Vagina (tissue), 2 donors: ENCODE measurements around the gene CHP1. TPM values are rescaled to one million over a fixed set of nuclear protein-coding genes. Genes with fewer than 3 reads are reported as not detected.
"Not testable (repeated sequence)": the region's sequence is repeated elsewhere in the genome, so short reads cannot be mapped to it uniquely, and the experiment has no call there.

Experiments used
- DNase-seq, 2 donors: peaks; one replicate each; pipeline ENCODE4 v3.0.0-alpha.2; 2017; ENCODE audit errors: extremely low spot score in 2 of 2
- H3K27ac ChIP-seq: fragments of 200-600 bp; sonication (generic); one replicate; pipeline ENCODE4 v1.5.1; 2019
- H3K27me3 ChIP-seq: fragments of 200-600 bp; sonication (generic); one replicate; pipeline ENCODE4 v1.5.1; 2019
- H3K36me3 ChIP-seq, 2 donors: fragments of 200-600 bp; sonication (generic); one replicate each; pipeline ENCODE4 v1.5.1; 2017 to 2019
- H3K4me1 ChIP-seq: fragments of 200-600 bp; sonication (generic); one replicate; pipeline ENCODE4 v1.5.1; 2019
- H3K4me3 ChIP-seq, 2 donors: fragments of 200-600 bp; sonication (generic); 1 replicate in 1 of 2; 2 replicates in 1 of 2; pipeline ENCODE4 v1.5.1; 2016 to 2019
- H3K9me3 ChIP-seq: fragments of 200-600 bp; sonication (generic); one replicate; pipeline ENCODE4 v1.5.1; 2019
- CTCF ChIP-seq, 3 experiments: fragments of 450-650 bp in 2 of 3; fragments of 200-600 bp in 1 of 3; sonication (generic) in 1 of 3; IDR thresholded peaks; one replicate each; pipeline ENCODE4 v1.5.1; 2017 to 2019; ENCODE audit warnings: antibody characterized with exemption in 3 of 3, mild to moderate bottlenecking in 2 of 3, moderate library complexity in 2 of 3
- POLR2A ChIP-seq, 2 donors: fragments of 450-650 bp; IDR thresholded peaks; one replicate each; pipeline ENCODE4 v1.6.1; 2017; ENCODE audit warnings: antibody characterized with exemption in 2 of 2, mild to moderate bottlenecking in 2 of 2, moderate library complexity in 2 of 2
- POLR2AphosphoS5 ChIP-seq, 2 donors: sonication (generic); formaldehyde crosslinking; IDR thresholded peaks; one replicate each; pipeline ENCODE4 v1.9.0; 2017; ENCODE audit warnings: antibody characterized with exemption in 2 of 2, mild to moderate bottlenecking in 2 of 2, low read depth in 1 of 2; ENCODE audit not compliant: insufficient read depth in 1 of 2
- intact Hi-C: fragments of 100-400 bp; cut with DNase I; formaldehyde crosslinking; loops from one replicate; pipeline ENCODE4 v1.15.1; 2023
- total RNA-seq: library from RNA; depleted of rRNA; stranded (reverse); fragments of >200 nt; gene quantifications from one replicate; pipeline ENCODE4 v1.2.3, GENCODE V29; 2016

CHP1 gene
- total RNA-seq, 1 donor from 2014 or later: 119 TPM

GRCh38 chr15:41254560-41254959 lies 23.5 kb downstream of the CHP1 start:
- H3K36me3 ChIP-seq: peaks cover 0 to 7% of the 10 kb centered on the region in 2 donors
- no peaks in the 10 kb centered on the region for H3K4me1 ChIP-seq
- DNase-seq: no peak
- intact Hi-C loops: no loop called here
- no peak overlapping the region for H3K27ac ChIP-seq
- no peaks in the 10 kb centered on the region for H3K9me3 ChIP-seq
- H3K4me3 ChIP-seq: no peak overlapping the region
- TF ChIP-seq CTCF (IDR thresholded peaks at IDR 0.05) (no peak), POLR2A (IDR thresholded peaks at IDR 0.05) (no peak), POLR2AphosphoS5 (IDR thresholded peaks at IDR 0.05; ENCODE audit: insufficient read depth in 1 of 2, low read depth in 1 of 2) (no peak)
- no peaks in the 10 kb centered on the region for H3K27me3 ChIP-seq

- H3K9me3 ChIP-seq: no peaks in the 10 kb centered on the region
- TF ChIP-seq CTCF (IDR thresholded peaks at IDR 0.05) (no peak), POLR2A (IDR thresholded peaks at IDR 0.05) (no peak), POLR2AphosphoS5 (IDR thresholded peaks at IDR 0.05; ENCODE audit: insufficient read depth in 1 of 2, low read depth in 1 of 2) (no peak)
- H3K36me3 ChIP-seq: peaks cover 0 to 12% of the 10 kb centered on the region in 2 donors
- no peaks in the 10 kb centered on the region for H3K27me3 ChIP-seq
- intact Hi-C loops: no loop called here
- no peak overlapping the region for H3K27ac ChIP-seq
- no peak overlapping the region for H3K4me3 ChIP-seq
- H3K4me1 ChIP-seq: no peaks in the 10 kb centered on the region
- no peak for DNase-seq
Observed at GRCh38 chr15:41256103-41256502, 25.0 kb downstream of the CHP1 start.

GRCh38 chr15:41256577-41257038 lies 25.5 kb downstream of the CHP1 start:
- no peak overlapping the region for H3K4me3 ChIP-seq
- H3K27ac ChIP-seq: no peak overlapping the region
- no peaks in the 10 kb centered on the region for H3K27me3 ChIP-seq
- peaks cover 0 to 13% of the 10 kb centered on the region in 2 donors for H3K36me3 ChIP-seq
- H3K9me3 ChIP-seq: no peaks in the 10 kb centered on the region
- no peak for DNase-seq
- intact Hi-C loops: no loop called here
- H3K4me1 ChIP-seq: no peaks in the 10 kb centered on the region
- no peak for TF ChIP-seq POLR2A (IDR thresholded peaks at IDR 0.05)
- TF ChIP-seq POLR2AphosphoS5 (IDR thresholded peaks at IDR 0.05; ENCODE audit: insufficient read depth in 1 of 2, low read depth in 1 of 2): no peak
- no peak for TF ChIP-seq CTCF (IDR thresholded peaks at IDR 0.05)

GRCh38 chr15:41258750-41259471 lies 27.8 kb downstream of the CHP1 start:
- no peak overlapping the region for H3K27ac ChIP-seq
- peaks cover 2 to 24% of the 10 kb centered on the region in 2 donors for H3K36me3 ChIP-seq
- H3K27me3 ChIP-seq: no peaks in the 10 kb centered on the region
- H3K9me3 ChIP-seq: no peaks in the 10 kb centered on the region
- intact Hi-C loops: no loop called here
- TF ChIP-seq POLR2A (IDR thresholded peaks at IDR 0.05): no peak
- TF ChIP-seq POLR2AphosphoS5 (IDR thresholded peaks at IDR 0.05; ENCODE audit: insufficient read depth in 1 of 2, low read depth in 1 of 2): no peak
- no peak for TF ChIP-seq CTCF (IDR thresholded peaks at IDR 0.05)
- DNase-seq: no peak
- no peak overlapping the region for H3K4me3 ChIP-seq
- no peaks in the 10 kb centered on the region for H3K4me1 ChIP-seq

GRCh38 chr15:41259546-41260189 lies 28.6 kb downstream of the CHP1 start:
- peaks cover 2 to 29% of the 10 kb centered on the region in 2 donors for H3K36me3 ChIP-seq
- no peak overlapping the region for H3K27ac ChIP-seq
- H3K9me3 ChIP-seq: no peaks in the 10 kb centered on the region
- H3K27me3 ChIP-seq: no peaks in the 10 kb centered on the region
- TF ChIP-seq POLR2AphosphoS5 (IDR thresholded peaks at IDR 0.05; ENCODE audit: insufficient read depth in 1 of 2, low read depth in 1 of 2): no peak
- no peak for TF ChIP-seq CTCF (IDR thresholded peaks at IDR 0.05)
- no peak for TF ChIP-seq POLR2A (IDR thresholded peaks at IDR 0.05)
- DNase-seq: no peak
- intact Hi-C loops: no loop called here
- H3K4me3 ChIP-seq: no peak overlapping the region
- no peaks in the 10 kb centered on the region for H3K4me1 ChIP-seq

GRCh38 chr15:41260924-41261323 lies 29.9 kb downstream of the CHP1 start:
- H3K27ac ChIP-seq, H3K9me3 ChIP-seq, DNase-seq, H3K4me1 ChIP-seq, H3K27me3 ChIP-seq, H3K4me3 ChIP-seq, intact Hi-C loops: not testable (repeated sequence)
- peaks cover 2 to 32% of the 10 kb centered on the region in 2 donors for H3K36me3 ChIP-seq
